ENCODE data around the gene SPATA21.

The SPATA21 gene

GRCh38 chr1:16420424-16421118 is 16.7 kb downstream of the SPATA21 start:
- DNase-seq (ENCODE audit: low read depth), result peak; percentile 8

DNA sequence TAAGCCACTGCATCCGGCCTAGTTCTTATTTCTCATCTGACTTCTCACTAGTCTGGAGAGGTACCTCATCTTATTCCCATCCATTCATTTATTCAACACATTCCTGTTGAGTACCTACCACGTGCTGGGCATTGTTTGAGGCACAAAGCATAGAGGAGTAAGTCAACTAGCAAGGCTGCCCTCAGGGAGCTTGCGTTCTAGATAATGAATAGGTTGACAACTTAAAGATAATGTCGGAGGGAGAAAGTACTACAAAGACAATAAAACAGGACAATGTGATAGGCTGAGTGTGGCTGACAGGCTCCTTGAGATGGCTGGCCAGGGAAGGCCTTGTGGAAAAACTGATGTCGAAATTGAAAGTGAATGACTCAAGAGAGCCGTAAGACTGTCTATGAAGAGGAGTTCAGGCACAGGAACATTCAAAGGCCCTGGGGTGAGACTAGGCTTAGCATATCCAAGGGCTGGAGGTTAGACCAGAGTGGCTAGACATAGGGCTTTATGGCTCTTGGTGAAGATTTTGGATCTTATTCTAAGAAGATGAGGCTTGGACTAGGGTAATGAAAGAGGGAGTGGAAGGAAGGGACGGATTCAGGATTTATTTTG is 18.3 kb downstream of the SPATA21 start:
- no peak for DNase-seq (ENCODE audit: low read depth)

GRCh38 chr1:16413191-16413590 is 24.0 kb downstream of the SPATA21 start:
- DNase-seq (ENCODE audit: low read depth), result no peak

DNA sequence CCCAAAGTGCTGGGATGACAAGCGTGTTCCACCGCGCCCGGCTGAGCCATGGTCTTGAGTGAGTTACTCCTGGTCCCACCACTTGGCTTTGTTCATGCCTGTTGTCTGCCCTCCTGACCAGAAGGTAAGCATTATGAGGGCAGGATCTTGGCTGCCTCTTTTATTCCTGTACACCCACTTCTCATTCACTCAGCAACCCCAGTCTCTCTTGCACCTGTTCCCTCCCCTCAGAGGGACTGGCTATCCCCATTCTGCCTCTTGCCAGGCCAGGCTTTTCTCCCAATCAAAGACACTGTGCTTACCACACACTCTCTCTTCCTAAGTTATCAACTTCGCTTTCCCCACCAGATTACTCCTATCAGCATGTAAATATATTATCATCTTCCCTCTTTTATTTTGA is 26.4 kb downstream of the SPATA21 start:
- DNase-seq (ENCODE audit: low read depth), result no peak

- no peak for DNase-seq (ENCODE audit: low read depth)
These were observed 27.6 kb downstream of the SPATA21 start for GRCh38 chr1:16409536-16410152.

GRCh38 chr1:16406868-16407267 is 30.4 kb downstream of the SPATA21 start:
- DNase-seq (ENCODE audit: low read depth), result no peak

GRCh38 chr1:16405441-16405840 is 31.8 kb downstream of the SPATA21 start:
- no peak for DNase-seq (ENCODE audit: low read depth)

DNA sequence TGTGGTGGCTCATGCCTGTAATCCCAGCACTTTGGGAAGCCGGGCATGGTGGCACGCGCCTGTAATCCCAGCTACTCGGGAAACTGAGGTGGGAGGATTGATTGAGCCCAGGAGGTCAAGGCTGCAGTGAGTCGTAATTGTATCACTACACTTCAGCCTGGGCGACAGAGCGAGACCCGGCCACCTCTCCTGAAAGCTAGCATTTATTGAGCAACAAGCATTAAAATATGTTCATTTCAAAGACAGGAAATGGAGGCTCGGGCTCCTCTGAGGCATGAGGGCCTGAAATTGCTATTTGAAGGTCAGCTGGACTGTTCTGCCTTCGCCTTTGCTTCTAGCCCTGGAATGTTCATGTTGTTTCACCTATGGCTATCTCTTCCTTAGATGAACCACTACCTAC is 34.5 kb downstream of the SPATA21 start:
- no peak for DNase-seq (ENCODE audit: low read depth)

- no peak for DNase-seq (ENCODE audit: low read depth)
These were observed 38.8 kb downstream of the SPATA21 start for GRCh38 chr1:16398371-16398953.

GRCh38 chr1:16397120-16397519 is 40.1 kb downstream of the SPATA21 start:
- DNase-seq (ENCODE audit: low read depth), result no peak

GRCh38 chr1:16396591-16396990 is 40.6 kb downstream of the SPATA21 start:
- no peak for DNase-seq (ENCODE audit: low read depth)

- DNase-seq (ENCODE audit: low read depth), result no peak
These were observed 42.2 kb downstream of the SPATA21 start for GRCh38 chr1:16394977-16395376.

DNA sequence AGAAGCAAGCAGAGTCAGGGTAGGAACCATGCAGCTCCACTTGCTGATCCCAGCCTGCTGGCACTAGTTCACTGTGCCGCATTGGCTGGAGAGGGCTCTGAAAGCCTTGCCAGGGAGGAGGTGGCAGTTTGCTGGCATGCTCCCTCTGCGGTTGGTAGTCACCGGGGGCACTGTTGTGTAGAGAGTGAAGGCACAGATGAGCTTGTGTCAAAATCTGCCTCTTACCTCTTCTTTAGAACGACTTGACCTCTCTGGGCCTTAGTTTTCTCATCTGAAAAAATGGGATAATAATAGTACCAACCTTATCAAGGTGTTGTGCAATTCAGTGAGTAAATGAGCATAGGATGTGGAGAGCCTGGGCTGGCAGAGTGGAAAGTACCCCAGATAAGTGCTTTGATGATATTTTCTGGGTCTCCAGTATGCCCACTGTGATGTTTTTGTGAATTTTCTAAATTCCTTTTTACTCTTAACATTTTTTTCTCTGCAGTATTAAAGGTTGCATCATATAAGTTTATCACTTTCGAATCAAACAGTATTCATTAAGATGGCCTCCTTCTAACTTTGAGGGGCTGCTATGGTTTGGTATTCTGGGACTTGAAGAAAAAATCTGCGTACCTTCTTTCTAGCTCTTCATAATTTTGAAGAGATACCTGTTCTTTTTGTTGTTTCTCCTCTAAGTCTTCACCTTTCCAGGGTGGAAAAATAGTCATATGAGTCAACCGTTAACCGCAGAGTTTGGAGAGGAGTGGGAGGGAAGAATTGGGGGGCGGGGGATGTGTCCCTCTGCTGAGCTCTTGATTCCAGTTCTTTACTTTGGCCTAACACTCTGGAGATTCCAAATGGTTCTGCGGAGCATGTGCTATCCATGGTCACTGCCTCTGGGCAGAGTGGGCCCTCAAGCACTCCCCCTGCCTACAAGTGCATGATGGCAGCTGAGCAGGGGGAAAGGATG is 43.4 kb downstream of the SPATA21 start:
- DNase-seq (ENCODE audit: low read depth), result no peak

GRCh38 chr1:16392740-16393569 is 44.3 kb downstream of the SPATA21 start:
- no peak for DNase-seq (ENCODE audit: low read depth)

GRCh38 chr1:16391411-16391810 is 45.8 kb downstream of the SPATA21 start:
- no peak for DNase-seq (ENCODE audit: low read depth)

DNA sequence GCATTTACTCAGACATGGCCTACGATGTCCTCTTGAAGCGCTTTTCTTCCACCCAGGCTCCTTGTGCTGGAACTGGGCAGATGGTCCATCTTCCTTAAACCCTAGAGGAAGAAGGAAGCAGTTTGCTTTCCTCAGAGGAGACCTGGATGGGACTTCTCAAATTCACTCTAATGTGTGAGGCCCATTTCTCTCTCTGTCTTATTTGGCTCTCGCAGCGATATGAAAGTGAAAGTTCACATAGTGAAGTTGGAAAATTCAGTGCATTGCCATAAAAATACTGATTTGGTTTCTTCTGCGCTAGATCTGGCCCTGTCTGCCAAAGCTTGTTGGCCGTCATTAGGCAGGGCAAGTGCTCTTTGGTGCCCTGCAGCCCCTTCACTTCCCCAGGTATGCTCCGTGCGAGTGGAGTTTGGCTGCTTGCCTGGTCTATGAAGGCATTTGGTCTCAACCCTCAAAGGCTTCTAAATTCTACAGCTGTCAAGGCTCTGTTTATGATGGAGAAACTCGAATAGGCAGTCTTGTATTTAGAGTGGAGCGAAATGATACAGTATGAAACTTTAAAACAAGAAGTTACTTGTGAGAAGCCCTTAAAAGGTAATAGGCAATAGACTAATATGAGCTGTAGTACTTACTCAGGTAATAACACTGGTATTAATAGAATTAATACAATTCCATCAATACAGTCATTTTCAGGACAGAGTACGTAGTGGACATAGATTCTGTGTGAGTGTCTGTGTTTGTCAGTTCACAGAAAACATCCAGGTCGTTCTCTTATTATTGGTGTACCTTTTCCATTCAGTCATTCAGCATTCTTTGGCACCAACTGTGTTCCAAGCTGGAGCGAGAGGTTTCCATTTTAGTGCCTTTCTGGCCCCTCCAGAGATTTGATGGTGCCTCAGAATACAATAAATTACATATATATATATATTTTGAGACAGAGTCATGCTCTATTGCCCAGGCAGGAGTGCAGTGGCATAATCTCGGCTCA is 49.7 kb downstream of the SPATA21 start:
- DNase-seq (ENCODE audit: low read depth), result no peak

GRCh38 chr1:16386454-16387113 is 50.6 kb downstream of the SPATA21 start:
- DNase-seq (ENCODE audit: low read depth), result no peak

- DNase-seq (ENCODE audit: low read depth), result no peak
These were observed 51.4 kb downstream of the SPATA21 start for GRCh38 chr1:16385659-16386453.

All from stimulated activated CD8-positive, alpha-beta memory T cell treated with anti-CD3 and anti-CD28 coated beads, Interleukin-12 subunit alpha, Interleukin-12 subunit beta, amount 100 ng/mL, for 1 hour (primary cell).